Stimulated activated naive CD8-positive, alpha-beta T cell treated with anti-CD3 and anti-CD28 coated beads, Interleukin-15, Interleukin-2, amounts not matched to agents 100 U/mL and 50 U/mL, for 24 hours (primary cell): ENCODE data around the gene CYP3A5.
A peak's percentile ranks its signal among the peaks of the same experiment; 100 is the strongest.

Experiments used
- ATAC-seq: fragments of 150-1000 bp; cut with Tn5 transposase; one replicate; pipeline ENCODE4 v1.10.0; 2021
- DNase-seq: peaks from one replicate; pipeline ENCODE4 v3.0.0; 2021

CYP3A5 gene

GRCh38 chr7:99615989-99616358, 63.8 kb downstream of the CYP3A5 start:
- no peak for DNase-seq
- peak; percentile 6 for ATAC-seq

GRCh38 chr7:99614495-99614894, 65.3 kb downstream of the CYP3A5 start:
- no peak for DNase-seq
- ATAC-seq, result no peak

GRCh38 chr7:99607548-99607947, 72.2 kb downstream of the CYP3A5 start:
- no peak for ATAC-seq
- no peak for DNase-seq

GRCh38 chr7:99606531-99606930, 73.3 kb downstream of the CYP3A5 start:
- DNase-seq, result no peak
- no peak for ATAC-seq

GRCh38 chr7:99605527-99605926, 74.3 kb downstream of the CYP3A5 start:
- no peak for ATAC-seq
- no peak for DNase-seq

- DNase-seq (no peak), ATAC-seq (no peak)
Observed at GRCh38 chr7:99601656-99602310, 78.0 kb downstream of the CYP3A5 start.

GRCh38 chr7:99599836-99600235, 80.0 kb downstream of the CYP3A5 start:
- DNase-seq (no peak), ATAC-seq (no peak)
